Naive thymus-derived CD4-positive, alpha-beta T cell (primary cell): ENCODE data around the gene RNU1-3. TPM values are rescaled to one million over a fixed set of nuclear protein-coding genes. Genes with fewer than 3 reads are reported as not detected.
"Not testable (repeated sequence)": the region's sequence is repeated elsewhere in the genome, so short reads cannot be mapped to it uniquely, and the experiment has no call there.

ENCODE experiments used
- ATAC-seq: fragments of 150-1000 bp; cut with Tn5 transposase; 2 replicates; pipeline ENCODE4 v1.10.0; 2021; ENCODE audit warnings: mild to moderate bottlenecking, moderate library complexity
- CTCF ChIA-PET: fragments of 350-600 bp; sonication (Branson Sonifier 250); formaldehyde crosslinking; loops from one replicate; lab custom pipeline; 2021; ENCODE audit warnings: antibody characterized with exemption; lab: Charles Lee
- POLR2A ChIA-PET: fragments of 350-600 bp; sonication (Branson Sonifier 250); formaldehyde crosslinking; loops from one replicate; lab custom pipeline; 2021; ENCODE audit warnings: antibody characterized with exemption, inconsistent platforms; lab: Charles Lee
- DNase-seq, 9 donors: peaks; one replicate each; pipeline versions ENCODE4 v3.0.0 to v3.0.0-alpha.2; 2020 to 2022; ENCODE audit warnings: mixed read lengths in 1 of 9
- H3K27ac ChIP-seq: one replicate; pipeline ENCODE4 v1.7.0; 2013; ENCODE audit warnings: mild to moderate bottlenecking, low read depth, low read length, moderate library complexity
- H3K27me3 ChIP-seq, 2 donors: one replicate each; pipeline ENCODE4 v1.7.0; 2013; ENCODE audit warnings: low read length in 2 of 2, mild to moderate bottlenecking in 2 of 2, moderate library complexity in 2 of 2; ENCODE audit not compliant: control insufficient read depth in 2 of 2, insufficient read depth in 2 of 2
- H3K36me3 ChIP-seq, 3 experiments: 1 replicate in 2 of 3; 2 replicates in 1 of 3; pipeline ENCODE4 v1.7.0; 2013; ENCODE audit warnings: low read length in 3 of 3, mild to moderate bottlenecking in 3 of 3, moderate library complexity in 1 of 3; ENCODE audit not compliant: insufficient read depth in 3 of 3, control insufficient read depth in 2 of 3
- H3K4me1 ChIP-seq, 2 donors: one replicate each; pipeline ENCODE4 v1.7.0; 2013; ENCODE audit warnings: low read length in 2 of 2, mild to moderate bottlenecking in 2 of 2, moderate library complexity in 1 of 2; ENCODE audit not compliant: control insufficient read depth in 2 of 2, insufficient read depth in 2 of 2
- H3K4me3 ChIP-seq: 2 replicates; pipeline ENCODE4 v1.7.0; 2013; ENCODE audit warnings: mild to moderate bottlenecking, low read length
- H3K9me3 ChIP-seq, 3 experiments: 1 replicate in 2 of 3; 2 replicates in 1 of 3; pipeline ENCODE4 v1.7.0; 2013; ENCODE audit warnings: low read length in 3 of 3; ENCODE audit not compliant: control insufficient read depth in 2 of 3
- H3K27ac Mint-ChIP-seq, 9 donors: one replicate each; pipeline ENCODE4 v1.8.0; 2020 to 2022; ENCODE audit warnings: mixed read lengths in 9 of 9, mild to moderate bottlenecking in 8 of 9, moderate library complexity in 5 of 9, inconsistent platforms in 2 of 9
- H3K27me3 Mint-ChIP-seq, 5 donors: one replicate each; pipeline ENCODE4 v1.8.0; 2021 to 2022; ENCODE audit warnings: mixed read lengths in 5 of 5, mild to moderate bottlenecking in 1 of 5
- H3K36me3 Mint-ChIP-seq, 5 donors: one replicate each; pipeline ENCODE4 v1.8.0; 2020 to 2022; ENCODE audit warnings: mixed read lengths in 5 of 5, mild to moderate bottlenecking in 3 of 5, inconsistent platforms in 1 of 5
- H3K4me1 Mint-ChIP-seq, 7 donors: one replicate each; pipeline ENCODE4 v1.8.0; 2020 to 2022; ENCODE audit warnings: mixed read lengths in 7 of 7, mild to moderate bottlenecking in 3 of 7, inconsistent platforms in 1 of 7
- H3K4me3 Mint-ChIP-seq, 10 donors: one replicate each; pipeline ENCODE4 v1.8.0; 2020 to 2022; ENCODE audit warnings: mild to moderate bottlenecking in 10 of 10, mixed read lengths in 10 of 10, moderate library complexity in 6 of 10, inconsistent platforms in 2 of 10
- H3K9me3 Mint-ChIP-seq, 11 donors: one replicate each; pipeline ENCODE4 v1.8.0; 2020 to 2022; ENCODE audit warnings: mixed read lengths in 11 of 11, mild to moderate bottlenecking in 4 of 11, inconsistent platforms in 1 of 11, moderate library complexity in 1 of 11
- intact Hi-C, 2 donors: fragments of 100-400 bp; cut with micrococcal nuclease; formaldehyde crosslinking; loops; one replicate each; pipeline ENCODE4 v1.15.1; 2023
- polyA plus RNA-seq, 2 donors: library from polyadenylated mRNA; unstranded; fragments of 300-500 nt; fragmentation: Illumina TruSeq; gene quantifications; one replicate each; pipeline ENCODE4 v1.2.3, GENCODE V29; 2021
- total RNA-seq, 6 experiments: library from RNA in 5 of 6; stranded (reverse) in 5 of 6; gene quantifications; 1 replicate in 5 of 6; 2 replicates in 1 of 6; pipeline ENCODE4 v1.2.3 and lab custom pipeline; 2021 to 2026

The RNU1-3 gene
- total and polyA plus RNA-seq, 7 experiments from 2014 or later, result 2,341 to 4,458 (median 3,337) TPM; not detected in 2

DNA sequence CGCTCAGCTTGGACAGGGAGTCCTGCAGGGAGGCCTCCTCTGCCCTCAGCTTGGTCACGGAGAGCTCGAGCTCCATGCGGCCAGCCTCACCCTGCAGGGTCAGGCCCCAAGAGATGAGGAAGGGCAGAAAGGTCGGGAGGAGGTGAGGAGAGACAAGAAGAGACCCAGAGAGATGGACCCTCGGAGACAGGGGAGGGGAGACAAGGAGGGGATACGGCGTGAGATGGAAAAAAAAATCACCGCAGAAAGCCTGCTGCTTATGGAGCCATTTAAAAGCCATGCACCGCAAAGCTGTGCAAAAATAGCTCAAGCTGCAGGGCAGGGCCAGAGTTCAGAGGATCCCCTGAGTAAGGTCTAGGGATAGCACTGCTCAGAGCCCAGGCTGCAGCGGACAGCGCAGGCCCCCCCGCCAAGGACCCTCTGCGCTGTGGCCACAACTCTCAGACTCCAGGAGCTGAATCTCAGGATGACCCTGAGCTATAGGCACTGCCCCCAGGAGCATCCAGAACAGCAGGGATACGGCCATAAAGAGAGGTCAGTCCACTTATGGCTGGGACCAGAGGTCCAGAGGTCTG is 40.3 kb downstream of the RNU1-3 start:
- H3K27ac Mint-ChIP-seq, ATAC-seq, intact Hi-C loops: not testable (repeated sequence)

DNA sequence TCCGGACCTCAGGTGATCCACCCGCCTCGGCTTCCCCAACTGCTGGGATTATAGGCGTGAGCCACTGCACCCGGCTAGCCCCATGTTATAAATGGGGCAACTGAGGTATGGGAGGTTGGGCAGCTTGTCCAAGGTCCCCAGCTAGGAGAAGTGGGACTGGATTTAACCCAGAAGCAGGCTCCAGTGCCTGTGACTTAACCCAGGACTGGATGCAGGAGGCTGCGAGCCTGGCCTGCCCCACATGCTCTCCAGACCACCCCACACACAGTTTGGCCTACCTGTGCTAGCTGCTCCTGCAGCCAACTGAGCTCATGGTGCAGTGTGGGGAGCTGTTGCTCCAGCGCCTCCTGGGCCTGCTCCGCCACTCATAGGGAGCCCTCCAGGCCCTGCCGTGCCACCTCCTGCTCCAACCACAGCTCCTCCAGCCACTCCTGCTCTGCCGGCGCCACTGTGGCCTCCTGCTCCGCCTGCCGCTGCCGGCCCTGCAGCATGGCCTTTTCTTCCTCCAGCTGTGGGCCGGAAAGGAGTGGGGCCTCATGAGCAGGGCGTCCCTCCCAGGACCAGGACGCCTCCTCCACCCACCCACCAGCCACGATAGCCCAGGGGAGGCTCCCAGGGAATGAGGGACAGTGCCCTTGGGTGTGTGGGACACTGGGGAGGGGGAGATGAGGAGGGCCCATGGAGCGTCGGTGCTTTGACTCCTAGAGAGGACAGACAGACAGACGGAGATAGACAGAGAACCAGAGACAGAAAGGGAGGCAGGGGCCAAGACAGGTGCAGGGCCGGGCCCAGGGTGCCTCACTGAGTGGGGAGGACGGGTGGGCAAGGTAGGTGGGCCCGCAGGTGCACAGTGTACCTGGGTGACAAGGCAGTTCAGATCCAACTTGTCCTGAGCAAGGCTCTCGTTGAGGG is 41.0 kb downstream of the RNU1-3 start:
- Histone ChIP-seq H3K36me3 (peaks cover 0 to 85% (median 37%) of the 10 kb centered on the region in 3 experiments), H3K27me3 (no peaks in the 10 kb centered on the region), H3K4me1 (no peaks in the 10 kb centered on the region), H3K9me3 (no peaks in the 10 kb centered on the region), H3K4me3 (no peak overlapping the region), H3K27ac (no peak overlapping the region)
- Mint-ChIP-seq H3K9me3 (no peaks in the 10 kb centered on the region), H3K27me3 (no peaks in the 10 kb centered on the region), H3K4me3 (no peak overlapping the region), H3K4me1 (peaks cover 0 to 11% (median 0%) of the 10 kb centered on the region in 7 donors), H3K36me3 (peaks cover 16 to 38% (median 29%) of the 10 kb centered on the region in 5 donors), H3K27ac (no peak overlapping the region)
- ATAC-seq, result no peak
- peak in 1 of 9 donors; percentile 41 for DNase-seq
- ChIA-PET POLR2A (interaction anchor here (1.6 kb wide), 1 partner anchor 10 kb away, joined by 6 read pairs; no protein-coding TSS in a partner anchor), CTCF (no interaction called here)
- intact Hi-C loops, result no loop called here

More for the DNA sequence above, 40.3 kb downstream of the RNU1-3 start:
- H3K4me1 ChIP-seq, H3K4me3 Mint-ChIP-seq, H3K27me3 Mint-ChIP-seq, H3K9me3 ChIP-seq, POLR2A ChIA-PET, H3K27ac ChIP-seq, H3K9me3 Mint-ChIP-seq, H3K4me3 ChIP-seq, CTCF ChIA-PET, H3K27me3 ChIP-seq: not testable (repeated sequence)
- H3K36me3 Mint-ChIP-seq, result peaks cover 16 to 44% (median 29%) of the 10 kb centered on the region in 5 donors
- H3K36me3 ChIP-seq, result peaks cover 2 to 88% (median 45%) of the 10 kb centered on the region in 3 experiments
- DNase-seq, result peak in 2 of 9 donors; percentile 12 to 35
- peaks cover 0 to 11% (median 0%) of the 10 kb centered on the region in 7 donors for H3K4me1 Mint-ChIP-seq

DNA sequence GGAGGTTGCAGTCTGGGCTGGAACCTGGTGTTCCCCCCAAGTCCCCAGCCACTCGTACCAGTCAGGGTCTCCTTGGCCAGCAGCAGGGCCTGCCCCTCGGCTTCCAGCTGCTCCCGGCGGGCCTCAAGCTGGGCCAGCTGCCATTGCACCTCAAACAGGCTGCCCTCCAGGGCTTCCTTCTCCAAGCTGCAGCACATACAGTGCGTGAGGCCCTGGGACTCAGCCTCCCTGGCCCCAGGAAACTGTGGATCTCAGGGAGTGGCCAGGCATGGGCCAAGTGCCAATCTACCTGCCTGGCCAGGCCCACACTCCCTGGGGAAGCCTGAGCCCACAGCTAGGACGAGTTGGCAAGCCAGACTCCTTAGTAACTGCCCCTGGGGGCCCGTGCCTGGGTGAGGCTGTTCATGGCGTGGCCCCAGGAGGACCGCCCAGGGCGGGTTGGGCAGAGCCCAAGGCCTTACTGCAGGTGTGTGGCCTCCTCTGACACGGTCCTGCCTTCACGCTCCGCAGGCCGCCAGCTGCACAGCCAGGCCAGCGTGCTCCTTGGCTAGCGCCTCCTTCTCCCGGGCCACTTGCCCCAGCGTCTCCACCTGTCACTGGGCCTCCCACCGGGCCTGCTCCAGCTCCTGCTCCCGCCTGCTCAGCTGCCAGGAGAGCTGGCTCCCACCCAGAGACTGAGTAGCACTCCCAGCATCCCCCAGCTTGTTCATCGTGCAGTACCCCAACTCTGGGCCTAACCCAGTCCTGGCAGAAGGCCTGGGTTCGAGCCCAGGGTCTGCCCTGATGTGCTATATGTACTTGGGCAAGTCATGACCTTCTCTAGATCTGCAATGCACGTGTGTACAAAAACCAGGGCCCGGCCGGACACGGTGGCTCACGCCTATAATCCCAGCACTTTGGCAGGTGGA is 42.7 kb downstream of the RNU1-3 start:
- H3K27ac ChIP-seq, H3K4me3 Mint-ChIP-seq, H3K27ac Mint-ChIP-seq, H3K9me3 Mint-ChIP-seq, intact Hi-C loops, H3K4me3 ChIP-seq, H3K4me1 Mint-ChIP-seq, H3K27me3 ChIP-seq, H3K27me3 Mint-ChIP-seq, H3K4me1 ChIP-seq, H3K9me3 ChIP-seq, ATAC-seq: not testable (repeated sequence)
- POLR2A ChIA-PET, result interaction anchor here (1.6 kb wide), 1 partner anchor 8 kb away, joined by 6 read pairs; no protein-coding TSS in a partner anchor
- DNase-seq, result peak in 2 of 9 donors; percentile 15 to 38
- CTCF ChIA-PET, result interaction anchor here (0.6 to 0.7 kb wide), 2 partner anchors 11 to 44 kb away, joined by 3 to 5 read pairs; no protein-coding TSS in a partner anchor
- peaks cover 0 to 77% (median 25%) of the 10 kb centered on the region in 3 experiments for H3K36me3 ChIP-seq
- H3K36me3 Mint-ChIP-seq, result peaks cover 8 to 25% (median 16%) of the 10 kb centered on the region in 5 donors

DNA sequence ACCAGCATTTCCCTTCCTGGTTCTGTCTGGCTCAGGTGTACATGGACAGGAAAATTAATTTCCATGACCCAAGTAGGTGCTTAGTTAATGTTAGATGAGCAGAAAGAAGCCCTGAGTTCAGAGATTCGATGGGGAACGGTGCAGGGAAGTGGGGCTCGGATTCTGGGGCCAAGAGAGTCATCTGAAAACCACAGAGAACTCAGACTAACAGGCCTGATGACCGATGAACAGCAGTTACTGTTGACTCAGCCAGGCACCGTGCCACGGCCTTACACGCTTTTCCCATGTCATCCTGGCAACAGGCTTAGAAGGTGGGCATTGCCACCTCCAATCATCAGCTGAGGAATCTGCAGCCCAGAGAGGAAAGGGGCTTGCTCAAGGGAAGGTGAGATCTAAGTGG is 43.4 kb downstream of the RNU1-3 start:
- peak in 1 of 9 donors; percentile 24 for DNase-seq
- ATAC-seq, H3K9me3 Mint-ChIP-seq, POLR2A ChIA-PET, H3K4me3 ChIP-seq, H3K27ac ChIP-seq, H3K27ac Mint-ChIP-seq, H3K9me3 ChIP-seq, H3K27me3 ChIP-seq, H3K4me3 Mint-ChIP-seq, H3K4me1 Mint-ChIP-seq, intact Hi-C loops, H3K27me3 Mint-ChIP-seq, H3K4me1 ChIP-seq: not testable (repeated sequence)
- peaks cover 7 to 20% (median 10%) of the 10 kb centered on the region in 5 donors for H3K36me3 Mint-ChIP-seq
- CTCF ChIA-PET, result interaction anchor here (0.7 kb wide), 1 partner anchor 12 kb away, joined by 5 read pairs; no protein-coding TSS in a partner anchor
- peaks cover 0 to 76% (median 25%) of the 10 kb centered on the region in 3 experiments for H3K36me3 ChIP-seq

DNA sequence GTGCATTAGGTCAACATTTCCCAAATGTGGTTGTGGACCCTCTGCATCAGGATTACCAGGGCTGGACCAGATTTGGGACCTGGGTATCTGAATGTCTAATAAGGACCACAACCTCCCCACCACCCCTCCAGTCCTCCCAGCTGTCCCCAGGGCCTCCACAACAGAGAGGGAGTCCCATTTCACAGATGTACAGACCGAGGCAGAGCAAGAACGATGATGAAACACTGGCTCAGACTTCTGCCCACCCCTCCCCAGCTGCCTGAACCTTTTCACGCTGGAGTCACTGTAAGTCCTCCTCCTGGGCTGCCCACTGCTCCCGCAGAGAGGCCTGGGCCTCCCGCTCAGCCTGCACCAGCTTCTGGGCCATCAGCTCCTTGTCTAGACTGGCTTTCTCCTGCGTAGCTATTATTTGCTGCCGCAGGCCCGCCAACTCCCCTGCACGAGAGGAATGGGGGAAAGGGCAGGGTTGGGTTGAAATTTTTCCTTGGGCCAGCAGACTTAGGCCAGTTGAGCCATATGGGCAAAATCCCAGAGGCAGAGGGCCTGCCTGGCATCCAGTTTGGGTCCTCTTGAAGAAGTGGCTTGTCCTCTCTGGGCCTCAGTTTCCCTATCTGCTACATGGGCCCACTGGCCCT is 45.0 kb downstream of the RNU1-3 start:
- H3K27me3 ChIP-seq, POLR2A ChIA-PET, H3K27me3 Mint-ChIP-seq, H3K4me3 ChIP-seq, H3K4me1 Mint-ChIP-seq, H3K4me1 ChIP-seq, H3K4me3 Mint-ChIP-seq, H3K27ac ChIP-seq, ATAC-seq, H3K27ac Mint-ChIP-seq, H3K9me3 Mint-ChIP-seq, H3K9me3 ChIP-seq: not testable (repeated sequence)
- peaks cover 7 to 16% (median 8%) of the 10 kb centered on the region in 5 donors for H3K36me3 Mint-ChIP-seq
- peak in 1 of 9 donors; percentile 29 for DNase-seq
- CTCF ChIA-PET, result interaction anchor here (1.6 kb wide), 1 partner anchor 12 kb away, joined by 8 read pairs; no protein-coding TSS in a partner anchor
- intact Hi-C loops, result loop anchor here in 1 of 2 donors (1.0 kb wide), 1 partner anchor 330 kb away; no protein-coding TSS in a partner anchor
- H3K36me3 ChIP-seq, result peaks cover 0 to 70% (median 25%) of the 10 kb centered on the region in 3 experiments
